GM11168 (cell line): ENCODE results near the gene PRKCA.
"Not testable (repeated sequence)": the region's sequence is repeated elsewhere in the genome, so short reads cannot be mapped to it uniquely, and the experiment has no call there.

Experiments used
- in situ Hi-C: fragments of 300-500 bp; cut with MboI; formaldehyde crosslinking; loops from one replicate; pipeline ENCODE4 v1.12.0; 2022; ENCODE audit warnings: low sequenced_read_pairs; ENCODE audit not compliant: unreplicated experiment

The PRKCA gene

DNA sequence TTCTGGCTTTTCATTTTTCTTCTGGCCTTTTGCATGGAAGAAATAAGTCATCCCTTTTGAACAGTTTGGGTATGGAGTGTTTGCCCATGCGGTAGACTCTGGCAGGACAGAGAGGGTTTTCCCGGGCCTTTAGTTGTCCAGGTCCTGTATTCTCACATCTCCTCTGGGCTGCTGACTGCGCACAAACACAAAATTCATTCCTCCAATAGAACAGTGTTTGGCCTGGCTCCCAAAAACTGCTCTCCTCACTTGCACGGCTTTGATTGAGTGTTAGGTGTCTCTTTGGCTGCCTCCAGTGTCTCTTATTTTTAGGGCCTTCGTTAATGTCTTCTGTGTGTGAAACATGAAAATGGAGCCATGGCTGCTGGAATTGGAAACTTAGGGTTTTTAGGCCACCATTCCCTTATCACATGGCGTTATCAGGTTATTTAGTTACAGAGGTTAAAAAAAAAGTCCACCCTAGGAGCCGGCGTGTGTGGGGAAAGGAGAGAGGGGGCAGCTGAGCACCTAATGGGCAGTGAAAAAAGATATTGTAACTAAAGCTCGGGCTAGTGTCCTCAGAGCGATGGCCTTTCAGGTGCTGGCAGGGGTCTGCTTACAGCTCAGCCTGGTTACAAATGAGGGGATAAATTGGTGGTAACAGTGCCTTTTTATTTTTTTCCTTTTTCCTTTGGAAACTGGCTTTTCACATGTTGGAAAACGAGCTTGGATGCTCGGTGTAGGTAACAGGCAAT is 47.3 kb downstream of the PRKCA start:
- in situ Hi-C loops, result no loop called here

GRCh38 chr17:66350576-66350975 is 48.2 kb downstream of the PRKCA start:
- in situ Hi-C loops, result not testable (repeated sequence)

GRCh38 chr17:66351033-66351432 is 48.6 kb downstream of the PRKCA start:
- in situ Hi-C loops, result no loop called here

DNA sequence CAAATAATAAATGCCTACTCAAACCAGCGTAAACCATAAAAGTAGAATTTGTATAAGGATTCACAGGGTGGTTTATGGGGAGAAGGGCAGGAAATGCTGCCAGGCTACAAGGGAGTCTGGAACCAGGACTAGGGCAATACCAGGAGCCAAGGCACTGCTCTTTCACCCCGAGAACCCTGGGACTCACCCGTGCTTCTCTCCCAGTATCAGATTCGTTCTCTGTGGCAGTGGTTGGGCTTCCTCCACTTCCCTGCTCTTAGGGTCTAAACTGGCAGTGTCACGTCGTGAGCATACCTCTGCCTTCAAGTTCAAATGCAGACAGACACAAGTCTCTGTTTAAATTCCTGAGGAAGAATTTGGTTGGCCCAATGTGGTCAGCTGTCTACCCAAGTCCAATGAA is 49.3 kb downstream of the PRKCA start:
- in situ Hi-C loops, result no loop called here

DNA sequence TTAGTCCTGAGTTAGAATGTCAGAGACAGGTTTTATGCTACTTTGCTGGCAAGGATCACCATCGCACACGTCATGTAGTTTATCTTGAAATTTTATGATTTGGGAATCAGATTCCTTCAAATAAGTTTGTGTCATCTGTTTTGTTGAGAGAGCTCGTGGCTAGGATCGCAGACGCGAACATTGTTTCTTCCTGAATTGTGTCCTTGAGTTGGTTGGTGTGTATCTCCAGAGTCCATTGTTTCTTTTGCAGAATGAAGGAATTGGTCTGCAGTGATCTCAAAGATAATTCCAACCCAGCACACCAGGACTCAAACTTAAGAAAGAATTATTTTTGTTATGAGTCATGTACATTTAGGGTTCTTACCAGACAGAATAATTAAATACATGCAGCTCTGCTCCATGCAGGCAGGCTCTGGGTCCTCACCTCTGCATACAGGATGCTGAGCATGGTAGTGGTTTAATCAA is 51.6 kb downstream of the PRKCA start:
- in situ Hi-C loops, result no loop called here

DNA sequence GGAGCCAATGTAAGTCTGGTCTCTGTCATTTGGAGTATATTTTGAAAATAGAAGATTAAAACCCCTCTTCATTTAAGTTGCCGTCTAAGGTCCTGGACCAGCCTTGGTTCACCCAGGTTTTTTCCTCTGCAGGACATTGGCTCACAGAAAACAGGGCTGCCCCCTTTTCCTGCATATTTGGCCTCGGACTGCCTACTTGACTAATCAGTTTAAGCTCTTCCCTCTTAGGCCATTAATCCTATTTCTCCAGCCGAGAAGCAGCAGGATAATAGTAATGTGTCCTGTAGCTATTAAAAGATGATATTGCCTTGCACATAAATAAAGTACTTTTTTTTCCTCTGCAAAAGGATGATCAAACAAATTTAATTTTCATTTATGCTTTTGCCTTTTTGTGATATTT is 52.1 kb downstream of the PRKCA start:
- in situ Hi-C loops, result no loop called here

DNA sequence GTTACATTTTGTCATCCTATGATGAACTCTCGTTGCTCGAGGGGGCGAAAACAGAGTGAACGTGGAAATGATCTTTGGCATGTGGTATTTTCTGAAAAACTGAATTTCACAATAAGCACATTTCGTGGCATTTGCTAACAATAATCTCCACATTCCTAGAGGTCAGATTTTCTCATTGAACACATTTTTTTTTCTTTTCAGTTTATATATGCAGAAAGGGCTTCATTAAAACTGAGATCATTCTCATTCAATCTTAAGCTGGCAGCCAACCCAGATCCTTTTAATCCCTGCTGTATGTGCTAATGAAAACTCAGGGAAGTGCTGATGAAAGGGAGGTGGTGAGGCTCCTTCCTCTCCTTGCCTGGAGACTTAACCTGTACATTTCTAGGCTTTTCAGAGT is 52.6 kb downstream of the PRKCA start:
- in situ Hi-C loops, result no loop called here

DNA sequence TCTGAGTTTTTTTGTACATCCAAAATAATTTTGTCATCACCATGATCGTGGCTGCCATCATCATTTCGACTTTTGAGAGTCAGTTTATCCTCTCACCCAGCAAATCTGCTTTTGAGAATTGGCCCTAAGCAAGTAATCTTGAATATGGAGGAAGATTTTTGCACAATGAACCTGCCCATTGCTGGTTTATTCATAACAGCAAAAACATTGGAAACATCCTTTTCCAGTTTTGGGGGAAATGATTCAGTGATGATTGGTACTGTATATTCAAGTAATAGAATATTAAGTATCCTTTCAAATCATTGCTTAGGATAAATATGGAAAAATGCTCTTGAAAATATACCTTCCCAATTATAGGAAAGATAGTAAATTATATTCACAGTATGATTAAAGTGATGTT is 53.1 kb downstream of the PRKCA start:
- in situ Hi-C loops, result no loop called here

DNA sequence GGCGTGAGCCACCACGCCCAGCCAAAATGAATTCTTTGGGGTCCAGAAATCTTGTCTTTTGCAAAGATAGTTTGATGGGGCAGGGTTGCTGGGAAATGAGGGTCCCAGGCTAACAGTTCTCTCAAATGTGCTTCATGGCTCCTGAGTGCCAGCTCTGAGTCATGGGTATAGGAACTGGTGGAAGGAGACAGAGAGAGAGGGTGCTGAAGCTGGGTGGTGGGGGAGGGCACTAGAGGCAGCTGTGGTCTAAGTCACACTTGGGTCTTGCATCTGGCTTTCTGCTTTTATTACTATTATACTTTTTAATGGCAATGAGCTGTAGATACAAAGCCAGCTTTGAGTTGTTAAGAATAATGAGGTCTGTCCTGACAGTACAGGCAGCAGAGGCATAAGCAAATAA is 54.6 kb downstream of the PRKCA start:
- in situ Hi-C loops, result no loop called here

DNA sequence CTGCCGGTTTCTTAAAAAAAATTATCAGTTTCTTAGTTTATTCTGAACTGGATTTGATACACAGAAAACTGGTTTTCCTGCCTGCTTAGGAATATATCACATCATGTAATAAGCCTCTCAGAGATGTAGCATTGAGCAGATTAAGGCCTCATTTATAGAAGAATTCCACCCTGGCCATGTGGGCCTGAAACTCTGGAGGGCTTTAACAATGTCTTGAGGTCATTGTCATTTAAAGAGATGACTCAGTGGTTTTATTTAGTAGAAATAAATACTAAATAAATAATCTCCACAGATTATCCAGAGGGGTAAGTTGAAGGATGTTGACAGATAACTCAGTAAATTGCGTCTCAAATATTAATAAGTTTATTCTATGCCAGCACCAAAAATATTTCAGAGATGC is 56.9 kb downstream of the PRKCA start:
- in situ Hi-C loops, result no loop called here

GRCh38 chr17:66360961-66361565 is 58.6 kb downstream of the PRKCA start:
- in situ Hi-C loops, result not testable (repeated sequence)

DNA sequence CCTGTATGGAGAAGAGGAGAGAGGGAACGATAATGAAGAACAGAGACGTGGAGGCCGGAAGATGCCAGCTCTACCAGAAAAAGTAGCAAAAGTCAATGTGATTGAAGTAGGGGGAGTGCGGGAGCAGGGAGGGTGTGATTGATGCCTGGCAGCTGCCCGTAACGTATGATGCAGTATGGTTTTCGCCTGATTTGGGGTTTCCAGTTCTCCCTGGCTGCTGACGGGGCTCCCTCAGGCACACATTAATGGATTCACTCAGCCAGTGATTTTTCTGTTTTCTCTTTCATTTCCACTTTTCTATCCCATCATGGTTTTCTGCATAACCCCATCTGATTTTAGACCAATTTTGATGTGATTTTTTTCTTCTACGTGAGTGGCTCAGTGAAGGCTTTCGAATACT is 62.1 kb downstream of the PRKCA start:
- in situ Hi-C loops, result no loop called here

GRCh38 chr17:66364990-66365490 is 62.6 kb downstream of the PRKCA start:
- in situ Hi-C loops, result no loop called here

- in situ Hi-C loops, result no loop called here
Observed at GRCh38 chr17:66365903-66366302, 63.5 kb downstream of the PRKCA start.

- in situ Hi-C loops, result no loop called here
Observed at GRCh38 chr17:66367107-66367506, 64.7 kb downstream of the PRKCA start.

- in situ Hi-C loops, result no loop called here
Observed at GRCh38 chr17:66369830-66370229, 67.4 kb downstream of the PRKCA start.

DNA sequence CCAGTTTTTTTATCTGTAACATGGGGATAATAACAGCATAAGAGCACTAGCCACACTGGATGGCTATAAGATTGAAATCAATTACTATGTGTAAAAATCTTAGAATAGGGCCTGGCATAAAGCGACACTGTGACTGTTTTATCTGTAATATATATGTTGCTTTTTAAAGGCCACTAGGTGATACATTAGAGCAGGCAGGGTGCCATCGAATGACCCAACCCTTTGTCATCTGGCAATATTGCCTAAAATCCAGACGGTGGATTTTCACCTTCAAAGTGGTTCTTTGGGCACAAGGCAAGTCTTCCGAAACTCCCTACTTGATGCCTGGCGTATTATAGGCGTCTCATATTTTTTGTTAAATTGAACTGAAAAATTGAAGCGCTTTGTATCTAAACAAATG is 69.1 kb downstream of the PRKCA start:
- in situ Hi-C loops, result no loop called here

- in situ Hi-C loops, result no loop called here
Observed at GRCh38 chr17:66372182-66372581, 69.8 kb downstream of the PRKCA start.

- in situ Hi-C loops, result no loop called here
Observed at GRCh38 chr17:66373079-66373478, 70.7 kb downstream of the PRKCA start.

GRCh38 chr17:66373944-66374817 is 71.8 kb downstream of the PRKCA start:
- in situ Hi-C loops, result no loop called here

DNA sequence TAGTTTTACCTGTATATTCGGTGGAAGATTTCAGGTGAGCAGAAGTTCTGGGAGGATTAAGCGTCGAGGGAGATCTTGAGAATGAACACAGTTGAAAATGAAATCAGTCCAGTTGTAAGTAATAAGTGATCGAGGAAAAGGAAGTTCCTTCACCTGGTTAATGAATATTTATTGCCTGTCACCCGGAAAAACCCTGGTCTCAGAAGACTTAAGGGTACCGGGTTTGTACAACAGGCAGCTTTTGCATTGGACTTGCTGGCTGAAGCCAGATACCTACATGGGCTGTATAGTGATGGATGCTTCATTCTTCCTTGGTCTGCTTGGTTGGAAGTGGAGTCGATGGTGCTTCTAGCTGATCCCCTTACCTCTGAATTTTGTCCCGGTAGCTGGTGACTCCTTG is 72.7 kb downstream of the PRKCA start:
- in situ Hi-C loops, result no loop called here
